HEK293 (cell line): Measurements from ENCODE around the gene SMC1B.

Experiments
- CTCF ChIA-PET: fragments of 350-600 bp; formaldehyde crosslinking; extraction: SDS; loops from one replicate; lab custom pipeline; 2021; ENCODE audit warnings: antibody characterized with exemption; lab: Yijun Ruan, JAX
- POLR2A ChIA-PET: fragments of 300-600 bp; formaldehyde crosslinking; extraction: SDS; loops from one replicate; lab custom pipeline; 2020; ENCODE audit warnings: antibody characterized with exemption, inconsistent platforms; lab: Yijun Ruan, JAX
- H3K27ac ChIP-seq: fragments of 200-500 bp; sonication (Bioruptor generic); 2 replicates; pipeline ENCODE4 v1.5.1; 2014; ENCODE audit warnings: low read depth, low read length, control low read depth, inconsistent platforms; ENCODE audit errors: extremely low read depth
- H3K36me3 ChIP-seq, 2 experiments: fragments of 200-500 bp in 1 of 2; sonication (Bioruptor generic) in 1 of 2; 1 replicate in 1 of 2; 2 replicates in 1 of 2; pipeline ENCODE4 v1.5.1; 2014 to 2017; ENCODE audit warnings: inconsistent platforms in 2 of 2, low read length in 2 of 2; ENCODE audit not compliant: control insufficient read depth in 2 of 2, insufficient read depth in 1 of 2
- H3K4me1 ChIP-seq: fragments of 200-500 bp; sonication (Bioruptor generic); 2 replicates; pipeline ENCODE4 v1.5.1; 2014; ENCODE audit warnings: mild to moderate bottlenecking, low read length, inconsistent platforms; ENCODE audit not compliant: control insufficient read depth, insufficient read depth
- H3K4me3 ChIP-seq: 2 replicates; pipeline ENCODE4 v1.5.1; 2011; ENCODE audit warnings: low read depth, mild to moderate bottlenecking, control low read depth, low read length, moderate library complexity
- H3K9me3 ChIP-seq: fragments of 200-500 bp; sonication (Bioruptor generic); 2 replicates; pipeline ENCODE4 v1.5.1; 2014; ENCODE audit warnings: low read depth, low read length, inconsistent platforms; ENCODE audit not compliant: control insufficient read depth, insufficient read depth
- MZF1 ChIP-seq: fragments of 450-650 bp; formaldehyde crosslinking; IDR thresholded peaks from 2 replicates; pipeline ENCODE4 v1.5.1; 2017; ENCODE audit warnings: missing biosample characterization, missing genetic modification characterization, borderline replicate concordance
- PATZ1 ChIP-seq: fragments of 450-650 bp; formaldehyde crosslinking; IDR thresholded peaks from 2 replicates; pipeline ENCODE4 v1.5.1; 2016; ENCODE audit warnings: missing biosample characterization, missing genetic modification characterization
- SETDB1 ChIP-seq: IDR thresholded peaks from one replicate; pipeline ENCODE4 v1.6.1; 2017; ENCODE audit warnings: mild to moderate bottlenecking, low read length, moderate library complexity, mixed read lengths; ENCODE audit not compliant: insufficient read length
- ZBTB48 ChIP-seq: fragments of 450-650 bp; formaldehyde crosslinking; IDR thresholded peaks from 2 replicates; pipeline ENCODE4 v1.5.1; 2016; ENCODE audit warnings: missing biosample characterization, missing genetic modification characterization
- ZNF121 ChIP-seq: fragments of 450-650 bp; formaldehyde crosslinking; IDR thresholded peaks from 2 replicates; pipeline ENCODE4 v1.5.1; 2016; ENCODE audit warnings: missing biosample characterization, missing genetic modification characterization
- ZNF132 ChIP-seq: fragments of 450-650 bp; formaldehyde crosslinking; IDR thresholded peaks from 2 replicates; pipeline ENCODE4 v1.5.1; 2017; ENCODE audit warnings: missing biosample characterization, missing genetic modification characterization, borderline replicate concordance
- ZNF157 ChIP-seq: fragments of 450-650 bp; formaldehyde crosslinking; IDR thresholded peaks from 2 replicates; pipeline ENCODE4 v1.5.1; 2016; ENCODE audit warnings: missing biosample characterization, missing genetic modification characterization
- ZNF19 ChIP-seq: fragments of 450-650 bp; formaldehyde crosslinking; IDR thresholded peaks from 2 replicates; pipeline ENCODE4; 2016; ENCODE audit warnings: missing biosample characterization, missing genetic modification characterization, low read depth
- ZNF221 ChIP-seq: fragments of 450-650 bp; formaldehyde crosslinking; IDR thresholded peaks from 2 replicates; pipeline ENCODE4 v1.5.1; 2017; ENCODE audit warnings: missing biosample characterization, missing genetic modification characterization, borderline replicate concordance
- ZNF23 ChIP-seq: fragments of 450-650 bp; formaldehyde crosslinking; IDR thresholded peaks from 2 replicates; pipeline ENCODE4 v1.5.1; 2016; ENCODE audit warnings: missing biosample characterization, missing genetic modification characterization, borderline replicate concordance
- ZNF239 ChIP-seq: fragments of 450-650 bp; formaldehyde crosslinking; IDR thresholded peaks from 2 replicates; pipeline ENCODE4 v1.5.1; 2016; ENCODE audit warnings: missing biosample characterization, missing genetic modification characterization
- ZNF302 ChIP-seq: fragments of 450-650 bp; formaldehyde crosslinking; IDR thresholded peaks from 2 replicates; pipeline ENCODE4 v1.5.1; 2016; ENCODE audit warnings: missing biosample characterization, missing genetic modification characterization, low read depth
- ZNF366 ChIP-seq: fragments of 450-650 bp; formaldehyde crosslinking; conservative IDR thresholded peaks from 2 replicates; pipeline ENCODE4 v1.5.1; 2016; ENCODE audit warnings: missing biosample characterization, missing genetic modification characterization
- ZNF394 ChIP-seq: fragments of 450-650 bp; formaldehyde crosslinking; IDR thresholded peaks from 2 replicates; pipeline ENCODE4 v1.5.1; 2016; ENCODE audit warnings: missing biosample characterization, missing genetic modification characterization, mild to moderate bottlenecking, moderate library complexity, borderline replicate concordance
- ZNF404 ChIP-seq: fragments of 450-650 bp; formaldehyde crosslinking; IDR thresholded peaks from 2 replicates; pipeline ENCODE4 v1.5.1; 2017; ENCODE audit warnings: missing biosample characterization, missing genetic modification characterization
- ZNF473 ChIP-seq: fragments of 450-650 bp; formaldehyde crosslinking; IDR thresholded peaks from 2 replicates; pipeline ENCODE4 v1.5.1; 2017; ENCODE audit warnings: missing biosample characterization, missing genetic modification characterization
- ZNF521 ChIP-seq: fragments of 450-650 bp; formaldehyde crosslinking; IDR thresholded peaks from 2 replicates; pipeline ENCODE4 v1.5.1; 2017; ENCODE audit warnings: missing biosample characterization, mild to moderate bottlenecking, missing genetic modification characterization
- ZNF544 ChIP-seq: fragments of 450-650 bp; formaldehyde crosslinking; IDR thresholded peaks from 2 replicates; pipeline ENCODE4 v1.5.0; 2017; ENCODE audit warnings: missing biosample characterization, missing genetic modification characterization
- ZNF585B ChIP-seq: fragments of 450-650 bp; formaldehyde crosslinking; IDR thresholded peaks from 2 replicates; pipeline ENCODE4 v1.5.1; 2016; ENCODE audit warnings: missing biosample characterization, missing genetic modification characterization
- ZNF596 ChIP-seq: fragments of 450-650 bp; IDR thresholded peaks from 2 replicates; pipeline ENCODE4 v1.5.0; 2018; ENCODE audit warnings: missing biosample characterization, mild to moderate bottlenecking, missing genetic modification characterization, moderate library complexity
- ZNF660 ChIP-seq: fragments of 450-650 bp; IDR thresholded peaks from 2 replicates; pipeline ENCODE4 v1.5.1; 2018; ENCODE audit warnings: missing biosample characterization, mild to moderate bottlenecking, missing genetic modification characterization
- ZNF692 ChIP-seq: fragments of 450-650 bp; formaldehyde crosslinking; IDR thresholded peaks from 2 replicates; pipeline ENCODE4 v1.5.1; 2016; ENCODE audit warnings: missing biosample characterization, missing genetic modification characterization
- ZSCAN23 ChIP-seq: fragments of 450-650 bp; formaldehyde crosslinking; IDR thresholded peaks from 2 replicates; pipeline ENCODE4 v1.5.1; 2016; ENCODE audit warnings: missing biosample characterization, missing genetic modification characterization
- ZXDB ChIP-seq: fragments of 450-650 bp; formaldehyde crosslinking; IDR thresholded peaks from 2 replicates; pipeline ENCODE4 v1.5.1; 2016; ENCODE audit warnings: missing biosample characterization, missing genetic modification characterization
- TF ChIP-seq, protein P1 (sequence below): fragments of 450-650 bp; formaldehyde crosslinking; optimal IDR thresholded peaks from 2 replicates; pipeline ENCODE3; 2016; ENCODE audit warnings: missing biosample characterization, mild to moderate bottlenecking, missing genetic modification characterization
- TF ChIP-seq, protein P2 (sequence below): fragments of 450-650 bp; formaldehyde crosslinking; IDR thresholded peaks from 2 replicates; pipeline ENCODE4 v1.5.1; 2017; ENCODE audit warnings: missing biosample characterization, missing genetic modification characterization

Gene SMC1B

GRCh38 chr22:45322873-45323525, 90.4 kb downstream of the SMC1B start:
- H3K4me3 ChIP-seq, result no peak overlapping the region
- H3K27ac ChIP-seq, result no peak overlapping the region
- TF ChIP-seq ZNF19 (no peak), ZNF221 (tag by site-specific recombination) (no peak), ZNF157 (no peak), ZNF596 (tag by site-specific recombination) (no peak), ZXDB (tag by site-specific recombination) (no peak), ZNF585B (tag by site-specific recombination) (no peak), ZNF239 (tag by site-specific recombination) (no peak)
- TF ChIP-seq, protein P1, sequence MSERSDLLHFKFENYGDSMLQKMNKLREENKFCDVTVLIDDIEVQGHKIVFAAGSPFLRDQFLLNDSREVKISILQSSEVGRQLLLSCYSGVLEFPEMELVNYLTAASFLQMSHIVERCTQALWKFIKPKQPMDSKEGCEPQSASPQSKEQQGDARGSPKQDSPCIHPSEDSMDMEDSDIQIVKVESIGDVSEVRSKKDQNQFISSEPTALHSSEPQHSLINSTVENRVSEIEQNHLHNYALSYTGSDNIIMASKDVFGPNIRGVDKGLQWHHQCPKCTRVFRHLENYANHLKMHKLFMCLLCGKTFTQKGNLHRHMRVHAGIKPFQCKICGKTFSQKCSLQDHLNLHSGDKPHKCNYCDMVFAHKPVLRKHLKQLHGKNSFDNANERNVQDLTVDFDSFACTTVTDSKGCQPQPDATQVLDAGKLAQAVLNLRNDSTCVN, result no peak
- H3K36me3 ChIP-seq, result peaks cover 5 to 55% of the 10 kb centered on the region in 2 experiments; a peak in 2 of 3 replicates
- peaks cover 12% of the 10 kb centered on the region for H3K4me1 ChIP-seq
- ChIA-PET POLR2A (interaction anchor here (1.0 kb wide), 1 partner anchor 12 kb away, joined by 3 read pairs; no protein-coding TSS in a partner anchor), CTCF (no interaction called here)
- H3K9me3 ChIP-seq, result no peaks in the 10 kb centered on the region

- H3K4me3 ChIP-seq, result no peak overlapping the region
- peaks cover 5 to 46% of the 10 kb centered on the region in 2 experiments; a peak in 2 of 3 replicates for H3K36me3 ChIP-seq
- CTCF ChIA-PET, result no interaction called here
- peaks cover 22% of the 10 kb centered on the region for H3K4me1 ChIP-seq
- H3K27ac ChIP-seq, result no peak overlapping the region
- POLR2A ChIA-PET, result no interaction called here
- TF ChIP-seq ZNF521 (tag by site-specific recombination) (no peak), ZSCAN23 (no peak), ZNF544 (tag by site-specific recombination) (no peak), ZBTB48 (tag by site-specific recombination) (no peak), ZNF23 (tag by site-specific recombination) (no peak), MZF1 (tag by site-specific recombination) (no peak), ZNF404 (tag by site-specific recombination) (no peak), ZNF473 (tag by site-specific recombination) (no peak), ZNF132 (tag by site-specific recombination) (no peak)
- TF ChIP-seq, protein P2, sequence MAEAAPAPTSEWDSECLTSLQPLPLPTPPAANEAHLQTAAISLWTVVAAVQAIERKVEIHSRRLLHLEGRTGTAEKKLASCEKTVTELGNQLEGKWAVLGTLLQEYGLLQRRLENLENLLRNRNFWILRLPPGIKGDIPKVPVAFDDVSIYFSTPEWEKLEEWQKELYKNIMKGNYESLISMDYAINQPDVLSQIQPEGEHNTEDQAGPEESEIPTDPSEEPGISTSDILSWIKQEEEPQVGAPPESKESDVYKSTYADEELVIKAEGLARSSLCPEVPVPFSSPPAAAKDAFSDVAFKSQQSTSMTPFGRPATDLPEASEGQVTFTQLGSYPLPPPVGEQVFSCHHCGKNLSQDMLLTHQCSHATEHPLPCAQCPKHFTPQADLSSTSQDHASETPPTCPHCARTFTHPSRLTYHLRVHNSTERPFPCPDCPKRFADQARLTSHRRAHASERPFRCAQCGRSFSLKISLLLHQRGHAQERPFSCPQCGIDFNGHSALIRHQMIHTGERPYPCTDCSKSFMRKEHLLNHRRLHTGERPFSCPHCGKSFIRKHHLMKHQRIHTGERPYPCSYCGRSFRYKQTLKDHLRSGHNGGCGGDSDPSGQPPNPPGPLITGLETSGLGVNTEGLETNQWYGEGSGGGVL (tag by site-specific recombination), result no peak
- TF ChIP-seq, all 188 proteins: peak for 0
- no peaks in the 10 kb centered on the region for H3K9me3 ChIP-seq
Observed at GRCh38 chr22:45321827-45322226, 91.6 kb downstream of the SMC1B start.

GRCh38 chr22:45320357-45320976, 92.9 kb downstream of the SMC1B start:
- ChIA-PET CTCF (interaction anchor here (0.7 kb wide), 1 partner anchor 111 kb away, joined by 4 read pairs; no protein-coding TSS in a partner anchor), POLR2A (no interaction called here)
- no peak overlapping the region for H3K27ac ChIP-seq
- TF ChIP-seq ZNF121 (tag by site-specific recombination) (no peak), ZNF132 (tag by site-specific recombination) (no peak), ZNF302 (tag by site-specific recombination) (no peak), ZNF692 (no peak), SETDB1 (no peak), PATZ1 (tag by site-specific recombination) (no peak), ZNF660 (tag by site-specific recombination) (no peak), ZNF394 (no peak), ZNF366 (no peak)

More at GRCh38 chr22:45320357-45320976, 92.9 kb downstream of the SMC1B start:
- H3K36me3 ChIP-seq, result peaks cover 5 to 39% of the 10 kb centered on the region in 2 experiments; a peak in 2 of 3 replicates
- H3K9me3 ChIP-seq, result no peaks in the 10 kb centered on the region
- H3K4me3 ChIP-seq, result no peak overlapping the region
- peaks cover 22% of the 10 kb centered on the region for H3K4me1 ChIP-seq
